Endothelial cell of coronary artery (primary cell): ENCODE results near the gene MYH11. TPM values are rescaled to one million over a fixed set of nuclear protein-coding genes. Genes with fewer than 3 reads are reported as not detected.

Experiments used
- total RNA-seq: library from RNA; depleted of rRNA; stranded (reverse); fragments of >200 nt; gene quantifications from 2 replicates; pipeline ENCODE4 v1.2.3, GENCODE V29; 2014

MYH11 gene
- total RNA-seq = under 0.01 TPM in 2 replicates

GRCh38 chr16:15856901-15857698, at the start of gene MYH11:
Gene MYH11, minus strand, starts transcription at chr16:15857028. Its CDS starts 18,776 bp downstream, at chr16:15838252.

GRCh38 chr16:15888072-15888976, 31.5 kb upstream of the MYH11 start, which contains the start of gene CEP20:
Gene CEP20, minus strand, starts transcription at chr16:15888603. Its CDS starts 18 bp downstream, at chr16:15888585.

Other genes with a start within 250 kb of the MYH11 start
- 12.0 and 13.5 TPM in 2 replicates for gene MARF1, start 213.9 kb downstream of the MYH11 start, total RNA-seq
- gene NDE1, start 206.8 kb downstream of the MYH11 start, total RNA-seq = 33.6 and 40.5 TPM in 2 replicates
- 17.9 and 18.0 TPM in 2 replicates for gene CEP20, start 31.6 kb upstream of the MYH11 start, total RNA-seq
- 30.8 and 76.1 TPM in 2 replicates for gene ABCC1, start 92.6 kb upstream of the MYH11 start, total RNA-seq